ENCODE results near the gene OOSP3. TPM values are rescaled to one million over a fixed set of nuclear protein-coding genes. Genes with fewer than 3 reads are reported as not detected.
"Not testable (repeated sequence)": the region's sequence is repeated elsewhere in the genome, so short reads cannot be mapped to it uniquely, and the experiment has no call there.

Gene OOSP3
- total and polyA plus RNA-seq, 5 donors, result not detected

- intact Hi-C loops (cut with DNase I), result no loop called here
- Histone ChIP-seq H3K9me3 (ENCODE audit: control insufficient read depth, low read length) (no peaks in the 10 kb centered on the region), H3K27ac (ENCODE audit: low read length) (no peak overlapping the region), H3K27me3 (ENCODE audit: control insufficient read depth, insufficient read depth) (no peaks in the 10 kb centered on the region), H3K4me1 (ENCODE audit: control insufficient read depth, insufficient read depth, low read length) (no peaks in the 10 kb centered on the region), H3K4me3 (ENCODE audit: low read length) (no peak overlapping the region)
- ATAC-seq (no peak), DNase-seq (no peak)
- WGBS, result 85% methylated on average over 9 of the region's 9 CpGs
Measured at GRCh38 chr11:59875856-59876519, 2.6 kb upstream of the OOSP3 start.

DNA sequence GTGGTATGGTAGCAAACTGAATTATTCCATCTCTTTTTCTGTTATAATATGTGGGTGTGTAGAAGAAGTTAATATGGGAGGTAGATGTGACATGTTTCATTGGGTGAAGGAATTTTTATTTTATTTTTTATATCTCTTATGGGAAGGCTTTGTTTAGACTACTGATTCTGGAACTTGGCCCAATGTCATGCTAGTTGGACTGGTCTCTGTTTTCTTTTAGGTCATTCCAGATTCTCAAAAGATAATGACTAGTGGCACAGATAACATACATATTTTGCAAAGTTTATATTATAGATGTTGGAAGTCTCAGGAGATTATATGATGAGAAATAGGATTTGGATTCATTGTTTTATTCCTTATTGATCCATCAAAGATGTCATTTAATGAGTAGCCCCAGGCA is 1.3 kb upstream of the OOSP3 start:
- intact Hi-C loops (cut with DNase I), result no loop called here

DNA sequence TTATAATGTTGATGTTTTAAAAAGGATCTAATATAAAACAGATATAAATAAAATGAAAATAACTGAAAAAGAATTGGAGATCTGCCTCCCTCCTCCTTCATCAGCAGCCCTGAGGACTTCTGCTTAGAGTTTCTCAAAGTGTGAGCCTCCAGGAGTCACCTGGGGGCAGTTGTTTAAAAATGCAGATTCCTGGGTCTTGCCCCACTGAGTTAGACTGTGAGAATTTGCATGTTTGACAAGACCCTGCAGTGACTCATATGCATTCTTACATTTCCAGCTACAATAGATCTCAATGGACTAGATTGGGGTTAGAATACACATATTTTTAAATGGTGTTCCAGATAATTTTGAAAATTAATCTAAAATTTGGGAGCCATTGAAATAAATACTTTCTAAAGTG is 798 bp upstream of the OOSP3 start:
- DNase-seq, result no peak
- no peak for ATAC-seq
- no peaks in the 10 kb centered on the region for H3K9me3 ChIP-seq (ENCODE audit: control insufficient read depth, low read length)
- no peaks in the 10 kb centered on the region for H3K27me3 ChIP-seq (ENCODE audit: control insufficient read depth, insufficient read depth)
- intact Hi-C loops (cut with DNase I), result no loop called here
- no peaks in the 10 kb centered on the region for H3K4me1 ChIP-seq (ENCODE audit: control insufficient read depth, insufficient read depth, low read length)
- H3K4me3 ChIP-seq (ENCODE audit: low read length), result no peak overlapping the region
- H3K27ac ChIP-seq (ENCODE audit: low read length), result no peak overlapping the region

More for the DNA sequence above, 1.3 kb upstream of the OOSP3 start:
- Histone ChIP-seq H3K9me3 (ENCODE audit: control insufficient read depth, low read length) (no peaks in the 10 kb centered on the region), H3K4me1 (ENCODE audit: control insufficient read depth, insufficient read depth, low read length) (no peaks in the 10 kb centered on the region), H3K27ac (ENCODE audit: low read length) (no peak overlapping the region), H3K4me3 (ENCODE audit: low read length) (no peak overlapping the region), H3K27me3 (ENCODE audit: control insufficient read depth, insufficient read depth) (no peaks in the 10 kb centered on the region)
- no peak for DNase-seq
- no peak for ATAC-seq

GRCh38 chr11:59879567-59879966 is 985 bp downstream of the OOSP3 start:
- Histone ChIP-seq H3K27me3 (ENCODE audit: control insufficient read depth, insufficient read depth) (no peaks in the 10 kb centered on the region), H3K4me3 (ENCODE audit: low read length) (no peak overlapping the region), H3K27ac (ENCODE audit: low read length) (no peak overlapping the region), H3K4me1 (ENCODE audit: control insufficient read depth, insufficient read depth, low read length) (no peaks in the 10 kb centered on the region), H3K9me3 (ENCODE audit: control insufficient read depth, low read length) (no peaks in the 10 kb centered on the region)
- WGBS, result 63% methylated on average over 1 of the region's 1 CpG
- no peak for ATAC-seq
- intact Hi-C loops (cut with DNase I), result no loop called here
- no peak for DNase-seq

DNA sequence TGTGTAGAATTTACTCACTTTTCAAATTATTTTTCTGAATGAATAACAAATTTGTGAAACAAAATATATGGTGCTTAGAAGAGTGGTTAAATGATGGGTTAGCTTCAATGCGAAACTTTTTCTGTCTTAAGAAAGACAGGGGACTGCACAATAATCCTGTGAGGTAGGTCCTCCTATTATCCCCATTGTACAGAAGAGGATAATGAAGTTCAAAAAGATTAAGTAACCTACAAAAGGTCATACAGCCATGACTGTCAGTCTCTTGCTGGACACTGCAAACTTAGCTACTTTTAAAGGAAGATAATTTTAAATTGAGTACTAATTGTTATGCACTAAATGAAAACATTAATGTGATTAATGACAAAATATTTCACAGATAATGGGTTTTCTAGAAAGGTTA is 5.0 kb downstream of the OOSP3 start:
- Histone ChIP-seq H3K4me1 (ENCODE audit: control insufficient read depth, insufficient read depth, low read length) (no peaks in the 10 kb centered on the region), H3K9me3 (ENCODE audit: control insufficient read depth, low read length) (no peaks in the 10 kb centered on the region), H3K27ac (ENCODE audit: low read length) (no peak overlapping the region), H3K4me3 (ENCODE audit: low read length) (no peak overlapping the region), H3K27me3 (ENCODE audit: control insufficient read depth, insufficient read depth) (no peaks in the 10 kb centered on the region)
- DNase-seq, result no peak
- intact Hi-C loops (cut with DNase I), result no loop called here
- ATAC-seq, result no peak
- WGBS, result 92% methylated on average over 1 of the region's 1 CpG

- H3K27ac ChIP-seq (ENCODE audit: low read length); DNase-seq; H3K4me1 ChIP-seq (ENCODE audit: control insufficient read depth, insufficient read depth, low read length); intact Hi-C loops (cut with DNase I); H3K27me3 ChIP-seq (ENCODE audit: control insufficient read depth, insufficient read depth); H3K9me3 ChIP-seq (ENCODE audit: control insufficient read depth, low read length); ATAC-seq; H3K4me3 ChIP-seq (ENCODE audit: low read length): not testable (repeated sequence)
Measured at GRCh38 chr11:59887156-59887555, 8.6 kb downstream of the OOSP3 start.

- Histone ChIP-seq H3K9me3 (ENCODE audit: control insufficient read depth, low read length) (no peaks in the 10 kb centered on the region), H3K27ac (ENCODE audit: low read length) (no peak overlapping the region), H3K27me3 (ENCODE audit: control insufficient read depth, insufficient read depth) (no peaks in the 10 kb centered on the region), H3K4me3 (ENCODE audit: low read length) (no peak overlapping the region), H3K4me1 (ENCODE audit: control insufficient read depth, insufficient read depth, low read length) (no peaks in the 10 kb centered on the region)
- DNase-seq (peak in 1 of 3 donors; percentile 30), ATAC-seq (no peak)
- intact Hi-C loops (cut with DNase I), result no loop called here
- WGBS, result 31% methylated on average over 4 of the region's 4 CpGs
Measured at GRCh38 chr11:59891781-59892181, 13.2 kb downstream of the OOSP3 start.

DNA sequence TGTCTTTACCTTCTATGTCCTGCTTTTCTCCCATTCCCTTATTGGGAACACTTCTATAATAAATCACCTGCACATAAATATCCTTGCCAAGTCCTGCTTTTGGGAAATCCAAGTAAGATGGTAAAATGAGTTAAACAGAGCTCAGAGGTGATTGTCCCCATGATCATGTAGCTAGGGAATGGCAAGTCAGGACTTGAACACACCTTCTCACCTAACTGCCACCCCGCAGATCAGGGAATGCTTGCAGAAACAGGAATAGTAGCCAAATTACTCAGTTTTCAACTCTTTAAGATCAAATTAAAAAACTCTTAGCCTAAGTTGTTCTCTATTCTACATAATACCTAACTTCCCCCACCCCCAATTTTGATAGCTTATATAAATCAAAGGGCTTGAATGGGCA is 16.0 kb downstream of the OOSP3 start:
- 93% methylated on average over 1 of the region's 1 CpG for WGBS
- intact Hi-C loops (cut with DNase I), result no loop called here
- Histone ChIP-seq H3K4me1 (ENCODE audit: control insufficient read depth, insufficient read depth, low read length) (no peaks in the 10 kb centered on the region), H3K4me3 (ENCODE audit: low read length) (no peak overlapping the region), H3K27ac (ENCODE audit: low read length) (no peak overlapping the region), H3K9me3 (ENCODE audit: control insufficient read depth, low read length) (no peaks in the 10 kb centered on the region), H3K27me3 (ENCODE audit: control insufficient read depth, insufficient read depth) (no peaks in the 10 kb centered on the region)
- DNase-seq (no peak), ATAC-seq (no peak)

DNA sequence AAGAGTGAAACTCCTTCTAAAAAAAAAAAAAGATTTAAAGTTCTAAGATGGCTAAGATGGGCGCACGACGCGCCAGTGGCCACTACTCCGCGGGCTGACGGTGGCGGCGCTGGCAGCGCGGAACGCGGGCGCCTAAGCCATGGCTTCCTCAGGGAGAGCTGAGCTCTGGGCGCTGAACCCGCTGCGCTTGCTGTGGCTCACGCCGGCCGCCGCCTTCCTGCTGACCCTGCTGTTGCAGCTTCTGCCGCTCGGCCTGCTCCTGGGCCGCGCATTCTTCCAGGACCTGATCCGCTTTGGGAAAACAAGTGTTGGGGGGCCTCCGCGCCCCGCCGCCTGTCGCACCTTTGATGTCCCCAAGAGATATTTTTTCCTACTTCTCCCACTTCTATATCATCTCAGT is 19.5 kb downstream of the OOSP3 start:
- Histone ChIP-seq H3K4me1 (ENCODE audit: control insufficient read depth, insufficient read depth, low read length) (no peaks in the 10 kb centered on the region), H3K4me3 (ENCODE audit: low read length) (no peak overlapping the region), H3K27ac (ENCODE audit: low read length) (no peak overlapping the region), H3K9me3 (ENCODE audit: control insufficient read depth, low read length) (no peaks in the 10 kb centered on the region), H3K27me3 (ENCODE audit: control insufficient read depth, insufficient read depth) (no peaks in the 10 kb centered on the region)
- DNase-seq (peak in 2 of 3 donors; percentile 40 to 51), ATAC-seq (no peak)
- intact Hi-C loops (cut with DNase I), result no loop called here
- 95% methylated on average over 31 of the region's 31 CpGs for WGBS

DNA sequence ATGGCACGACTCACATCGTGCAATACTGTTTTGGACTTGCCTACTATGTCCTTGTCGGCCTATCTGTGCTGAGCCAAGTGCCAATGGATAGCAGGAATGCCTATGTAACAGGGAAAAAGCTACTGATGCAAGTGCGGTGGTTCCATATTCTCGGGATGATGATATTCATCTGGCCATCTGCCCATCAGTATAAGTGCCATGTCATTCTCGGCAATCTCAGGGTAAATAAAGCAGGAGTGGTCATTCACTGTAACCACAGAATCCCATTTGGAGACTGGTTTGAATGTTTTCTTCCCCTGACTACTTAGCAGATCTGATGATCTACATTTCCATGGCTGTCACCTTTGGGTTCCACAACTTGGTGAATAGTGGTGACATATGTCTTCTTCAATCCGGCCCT is 20.1 kb downstream of the OOSP3 start:
- WGBS, result 83% methylated on average over 7 of the region's 7 CpGs
- intact Hi-C loops (cut with DNase I), result no loop called here
- H3K4me1 ChIP-seq (ENCODE audit: control insufficient read depth, insufficient read depth, low read length), result no peaks in the 10 kb centered on the region
- H3K4me3 ChIP-seq (ENCODE audit: low read length), result no peak overlapping the region
- H3K27ac ChIP-seq (ENCODE audit: low read length), result no peak overlapping the region
- H3K27me3 ChIP-seq (ENCODE audit: control insufficient read depth, insufficient read depth), result no peaks in the 10 kb centered on the region
- ATAC-seq, result no peak
- no peak for DNase-seq
- H3K9me3 ChIP-seq (ENCODE audit: control insufficient read depth, low read length), result no peaks in the 10 kb centered on the region

GRCh38 chr11:59899532-59899931 is 20.9 kb downstream of the OOSP3 start:
- H3K27ac ChIP-seq (ENCODE audit: low read length), result no peak overlapping the region
- DNase-seq (no peak), ATAC-seq (no peak)
- H3K4me3 ChIP-seq (ENCODE audit: low read length), result no peak overlapping the region
- H3K9me3 ChIP-seq (ENCODE audit: control insufficient read depth, low read length), result no peaks in the 10 kb centered on the region
- H3K4me1 ChIP-seq (ENCODE audit: control insufficient read depth, insufficient read depth, low read length), result no peaks in the 10 kb centered on the region
- intact Hi-C loops (cut with DNase I), result no loop called here
- WGBS, result 79% methylated on average over 11 of the region's 11 CpGs
- no peaks in the 10 kb centered on the region for H3K27me3 ChIP-seq (ENCODE audit: control insufficient read depth, insufficient read depth)

Measured in right cardiac atrium (tissue), 5 donors.